Measurements from ENCODE around the gene ABHD2.

ABHD2 gene

DNA sequence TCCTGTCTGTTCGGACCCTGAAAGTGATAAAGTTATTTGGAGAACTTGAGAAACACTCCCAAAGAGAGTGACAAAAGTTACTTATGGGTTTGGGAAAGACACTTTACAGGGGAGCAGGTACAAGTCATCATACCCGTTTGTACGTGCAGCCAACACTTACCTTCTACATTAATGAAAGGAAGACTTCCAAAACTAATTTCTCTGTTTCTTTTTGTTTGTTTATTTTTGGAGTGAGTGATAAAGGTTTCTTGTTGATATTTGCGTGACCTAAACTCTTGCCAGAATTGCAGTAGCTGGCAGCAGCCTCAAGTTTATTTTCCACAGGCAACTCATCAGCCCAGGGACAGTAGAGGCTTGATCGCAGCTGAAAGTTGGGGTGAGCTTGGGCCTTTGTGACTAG lies 8.4 kb downstream of the ABHD2 start:
- in situ Hi-C loops (cut with MboI; ENCODE audit: low sequenced_read_pairs): no loop called here

- in situ Hi-C loops (cut with MboI; ENCODE audit: low sequenced_read_pairs): no loop called here
Measured at GRCh38 chr15:89097313-89097712, 9.1 kb downstream of the ABHD2 start.

DNA sequence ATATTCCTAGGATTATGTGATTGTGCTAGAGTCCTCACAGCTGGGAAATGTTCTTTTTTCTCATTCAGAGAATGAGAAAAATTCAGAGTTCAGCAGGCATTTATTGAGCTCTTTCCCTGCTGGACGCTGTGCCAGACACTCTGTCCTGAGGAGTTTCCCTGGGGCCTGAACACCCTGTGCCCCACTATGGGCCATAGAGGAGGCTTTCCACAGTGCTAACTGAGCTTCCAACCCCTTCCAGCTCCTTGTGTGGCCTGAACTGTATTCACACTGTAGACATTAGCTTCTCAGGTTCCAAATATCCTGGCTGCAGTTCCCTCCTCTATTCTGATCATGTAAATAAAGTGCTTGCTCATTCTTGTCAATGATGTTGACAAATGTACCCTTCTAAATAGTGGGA lies 10.0 kb downstream of the ABHD2 start:
- in situ Hi-C loops (cut with MboI; ENCODE audit: low sequenced_read_pairs): no loop called here

DNA sequence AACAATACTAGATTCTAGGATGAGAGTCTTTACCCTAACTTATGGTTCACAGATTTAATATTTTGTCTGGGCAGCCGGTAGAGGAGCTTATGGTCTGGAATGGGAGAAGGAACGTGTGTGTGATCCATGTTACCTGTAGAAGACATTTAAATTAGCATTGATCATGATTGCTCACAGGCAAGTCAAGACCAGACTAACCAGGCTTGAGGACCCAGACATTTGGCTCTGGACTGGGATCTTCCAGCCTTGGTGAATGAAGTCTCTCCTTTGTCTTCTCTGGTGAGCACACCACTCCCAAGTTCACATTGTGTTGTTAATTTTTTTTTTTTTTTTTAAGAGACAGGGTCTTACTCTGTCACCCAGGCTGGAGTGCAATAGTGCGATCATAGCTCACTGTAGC lies 11.7 kb downstream of the ABHD2 start:
- in situ Hi-C loops (cut with MboI; ENCODE audit: low sequenced_read_pairs): no loop called here

DNA sequence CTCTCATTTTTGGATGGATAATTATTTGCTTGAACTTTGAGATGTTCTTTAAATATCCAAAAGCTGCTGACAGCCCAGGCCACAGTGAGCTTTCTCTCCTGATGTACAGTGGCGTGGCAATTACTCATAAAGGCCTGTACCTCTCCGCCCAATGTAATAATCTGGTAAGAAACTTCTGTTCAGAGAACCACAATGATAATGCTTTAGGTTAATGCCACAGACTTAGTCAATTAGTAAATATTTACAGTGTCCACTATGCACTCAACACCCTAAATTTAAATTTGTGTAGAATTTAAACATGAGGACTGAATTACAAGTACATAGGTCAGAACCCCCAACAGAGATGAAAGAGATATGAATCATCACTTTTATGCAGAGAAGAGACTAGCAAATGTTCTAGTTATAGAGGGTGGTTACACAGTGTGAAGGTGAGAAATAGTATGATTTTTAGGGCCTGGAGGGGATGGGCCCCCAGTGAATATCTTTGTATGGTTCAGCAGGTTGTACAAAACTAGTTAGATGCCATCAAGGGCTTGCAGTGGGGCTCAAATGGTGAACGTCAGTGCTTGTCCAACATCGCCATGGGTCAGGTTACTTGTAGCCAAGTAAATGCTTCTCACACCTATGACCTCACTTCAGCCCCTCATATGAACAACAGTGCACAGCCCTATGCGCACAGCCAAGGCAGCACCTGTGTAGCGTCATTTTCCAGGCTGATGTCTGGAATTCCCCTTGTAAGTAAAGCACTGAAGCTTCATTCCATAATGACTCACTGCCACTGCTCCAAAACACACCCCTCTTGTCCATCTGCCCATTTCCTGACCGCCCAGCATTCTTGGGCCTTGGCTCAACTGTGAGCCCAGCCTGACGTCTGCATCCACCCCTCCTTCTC lies 13.3 kb downstream of the ABHD2 start:
- in situ Hi-C loops (cut with MboI; ENCODE audit: low sequenced_read_pairs): no loop called here

DNA sequence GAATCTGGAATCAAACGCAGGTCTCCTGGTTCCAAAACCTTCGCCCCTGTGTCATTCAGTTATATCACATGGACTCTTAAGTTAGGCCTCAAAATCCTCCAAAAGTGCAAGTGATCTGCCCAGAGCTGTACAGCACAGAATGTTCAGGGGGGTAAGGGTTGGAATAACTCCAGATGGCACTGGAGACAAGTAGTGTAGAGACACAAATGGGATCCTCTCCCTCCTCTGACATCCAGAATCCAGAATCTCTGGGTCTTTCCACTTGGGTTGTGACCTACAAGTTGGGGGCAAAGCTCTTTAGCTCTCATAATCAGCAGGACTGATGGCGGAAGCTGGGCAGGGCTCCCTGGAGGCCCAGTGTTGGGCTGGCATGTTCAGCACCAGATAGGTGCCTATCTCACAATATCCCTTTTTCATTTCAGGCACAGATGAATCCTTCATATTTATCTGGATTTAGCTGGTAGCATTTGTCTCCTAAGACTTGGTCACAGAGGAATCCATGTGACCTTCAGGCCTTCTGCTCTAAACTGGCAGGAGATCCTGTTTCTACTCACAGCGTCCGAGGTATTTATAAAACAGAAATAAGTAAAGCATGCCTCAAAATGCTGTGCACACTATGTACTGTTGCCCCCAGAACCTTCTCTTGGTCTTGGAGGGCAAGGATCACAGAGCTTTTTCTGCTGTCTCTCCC lies 15.4 kb downstream of the ABHD2 start:
- in situ Hi-C loops (cut with MboI; ENCODE audit: low sequenced_read_pairs): no loop called here

DNA sequence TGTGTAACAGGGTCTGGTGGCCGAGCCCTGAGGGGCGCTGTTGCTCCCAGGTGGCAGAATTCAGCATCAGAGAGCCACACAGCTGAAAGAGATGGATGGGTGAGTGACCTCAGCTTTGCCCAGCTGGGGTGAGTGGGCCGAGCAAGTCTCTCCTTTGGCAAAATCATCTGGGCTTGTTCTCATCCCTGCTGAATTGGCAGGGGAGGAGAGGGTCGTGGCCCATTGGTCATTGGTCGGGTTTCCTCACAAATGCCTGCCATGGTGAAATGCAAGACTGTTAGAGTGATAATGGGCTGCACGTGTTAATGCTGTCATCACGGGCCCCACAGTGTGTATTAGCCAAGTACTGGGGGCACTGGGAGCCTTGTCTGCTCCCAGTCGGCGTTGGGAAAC lies 15.9 kb downstream of the ABHD2 start:
- in situ Hi-C loops (cut with MboI; ENCODE audit: low sequenced_read_pairs): no loop called here

GRCh38 chr15:89105147-89105546 lies 16.9 kb downstream of the ABHD2 start:
- in situ Hi-C loops (cut with MboI; ENCODE audit: low sequenced_read_pairs): no loop called here

GRCh38 chr15:89106200-89106599 lies 17.9 kb downstream of the ABHD2 start:
- in situ Hi-C loops (cut with MboI; ENCODE audit: low sequenced_read_pairs): no loop called here

GRCh38 chr15:89107984-89108383 lies 19.7 kb downstream of the ABHD2 start:
- in situ Hi-C loops (cut with MboI; ENCODE audit: low sequenced_read_pairs): no loop called here

DNA sequence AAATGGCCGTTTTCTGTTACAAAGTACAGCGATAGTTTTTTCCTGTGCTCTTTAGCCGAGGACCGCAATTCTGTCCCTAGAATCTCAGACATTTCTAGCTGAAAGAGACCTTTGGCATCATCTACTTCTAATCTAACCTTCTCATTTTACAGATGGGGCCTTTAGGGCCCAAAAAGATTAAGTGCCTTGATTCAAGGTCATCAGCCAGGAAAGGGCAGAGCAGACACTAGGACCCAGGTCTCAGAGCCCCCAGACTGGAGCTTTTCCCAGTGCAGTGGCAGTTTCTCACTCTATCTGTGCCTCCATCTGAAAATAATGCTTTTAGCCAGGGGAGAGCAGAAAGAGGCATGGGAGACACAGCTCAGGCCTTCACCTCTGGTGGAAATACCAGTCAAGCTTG lies 20.6 kb downstream of the ABHD2 start:
- in situ Hi-C loops (cut with MboI; ENCODE audit: low sequenced_read_pairs): no loop called here

- in situ Hi-C loops (cut with MboI; ENCODE audit: low sequenced_read_pairs): no loop called here
Measured at GRCh38 chr15:89109238-89109637, 21.0 kb downstream of the ABHD2 start.

DNA sequence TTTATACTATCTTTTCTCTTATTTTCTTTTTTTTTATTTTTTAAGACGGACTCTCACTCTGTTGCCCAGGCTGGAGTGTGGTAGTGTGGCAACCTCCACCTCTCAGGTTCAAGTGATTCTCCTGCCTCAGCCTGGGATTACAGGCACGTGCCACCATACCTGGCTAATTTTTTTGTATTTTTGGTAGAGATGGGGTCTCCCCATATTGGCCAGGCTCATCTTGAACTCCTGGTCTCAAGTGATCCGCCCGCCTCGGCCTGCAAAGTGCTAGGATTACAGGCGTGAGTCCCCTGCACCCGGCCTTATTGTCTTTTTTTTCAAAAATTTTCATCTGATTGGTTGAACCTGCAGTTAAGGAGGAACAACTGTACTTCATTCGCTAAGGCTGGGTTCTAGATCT lies 21.8 kb downstream of the ABHD2 start:
- in situ Hi-C loops (cut with MboI; ENCODE audit: low sequenced_read_pairs): no loop called here

- in situ Hi-C loops (cut with MboI; ENCODE audit: low sequenced_read_pairs): no loop called here
Measured at GRCh38 chr15:89111352-89111751, 23.1 kb downstream of the ABHD2 start.

DNA sequence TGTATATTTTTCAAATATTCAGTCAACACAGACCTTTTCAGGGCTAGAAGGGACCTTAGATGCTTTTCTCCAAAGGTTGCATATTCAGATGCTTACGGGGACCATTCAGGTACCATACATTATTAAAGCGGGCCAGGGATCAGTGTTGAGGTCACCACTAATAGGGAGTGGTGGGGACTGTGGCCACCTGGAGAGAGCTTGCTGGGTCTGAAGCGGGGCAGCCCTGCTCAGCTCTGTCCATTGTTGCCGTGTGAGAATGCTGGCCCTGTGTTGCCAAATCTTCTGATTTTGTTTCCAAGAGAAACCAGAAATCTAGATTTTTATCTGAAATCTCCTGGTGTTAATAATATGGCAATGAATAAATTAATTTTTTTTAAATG lies 23.7 kb downstream of the ABHD2 start:
- in situ Hi-C loops (cut with MboI; ENCODE audit: low sequenced_read_pairs): no loop called here

GRCh38 chr15:89112341-89112971 lies 24.2 kb downstream of the ABHD2 start:
- in situ Hi-C loops (cut with MboI; ENCODE audit: low sequenced_read_pairs): no loop called here

GRCh38 chr15:89113296-89114024 lies 25.2 kb downstream of the ABHD2 start:
- in situ Hi-C loops (cut with MboI; ENCODE audit: low sequenced_read_pairs): no loop called here

- in situ Hi-C loops (cut with MboI; ENCODE audit: low sequenced_read_pairs): no loop called here
Measured at GRCh38 chr15:89114990-89115389, 26.7 kb downstream of the ABHD2 start.

- in situ Hi-C loops (cut with MboI; ENCODE audit: low sequenced_read_pairs): no loop called here
Measured at GRCh38 chr15:89115547-89115946, 27.3 kb downstream of the ABHD2 start.

DNA sequence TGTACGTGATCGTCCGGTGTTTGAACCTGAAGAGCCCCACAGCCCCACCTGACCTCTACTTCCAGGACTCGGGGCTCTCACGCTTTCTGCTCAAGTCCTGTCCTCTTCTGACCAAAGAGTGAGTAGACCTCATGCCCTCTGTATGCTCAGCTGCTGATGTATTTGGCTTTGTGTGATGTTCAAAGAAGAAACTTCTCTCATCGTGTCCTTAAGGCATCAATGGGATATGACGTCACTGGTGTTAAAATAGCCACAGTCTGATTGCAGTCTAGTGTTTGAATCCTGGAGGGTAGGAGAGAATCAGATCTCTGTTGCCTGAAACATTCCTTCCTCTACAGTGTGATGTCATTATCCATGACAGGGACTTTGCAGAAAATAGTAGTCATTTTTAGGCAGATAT lies 28.1 kb downstream of the ABHD2 start:
- in situ Hi-C loops (cut with MboI; ENCODE audit: low sequenced_read_pairs): no loop called here

DNA sequence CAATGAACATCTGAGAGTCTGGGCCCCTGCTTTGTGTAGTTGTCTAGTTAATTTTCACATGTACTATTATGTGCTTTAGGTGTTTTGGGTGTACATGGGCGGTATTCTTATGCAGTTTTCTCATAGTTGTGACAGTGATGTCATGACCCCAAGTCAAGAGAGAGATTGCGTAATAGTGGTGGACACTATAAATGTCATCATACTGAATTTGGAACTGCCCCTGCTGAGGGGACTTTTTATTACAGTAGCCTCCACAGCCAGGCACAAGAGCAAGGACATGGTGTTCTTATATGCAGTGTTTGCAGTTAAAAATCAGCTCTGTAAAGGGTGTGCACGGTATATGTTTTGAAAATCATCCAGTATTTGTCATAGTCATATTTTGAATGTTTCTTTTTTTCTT lies 29.5 kb downstream of the ABHD2 start:
- in situ Hi-C loops (cut with MboI; ENCODE audit: low sequenced_read_pairs): no loop called here

All from HL-60/S4 (cell line).